HepG2 (cell line): ENCODE measurements around the gene HMCN2. TPM values are rescaled to one million over a fixed set of nuclear protein-coding genes. Genes with fewer than 3 reads are reported as not detected.

Experiments used
- ATAC-seq: fragments of 200-7000 bp; cut with Tn5 transposase; 3 replicates; pipeline ENCODE4 v1.9.1; 2020; ENCODE audit warnings: mild to moderate bottlenecking, moderate library complexity
- BruUV-seq: library from RNA; stranded (reverse); fragments of 400-500 nt; replicated peaks from 2 replicates; lab custom pipeline; 2021; lab: Mats Ljungman, UMichigan
- CTCF ChIA-PET: fragments of 300-600 bp; formaldehyde crosslinking; extraction: SDS; loops from one replicate; lab custom pipeline; 2021; ENCODE audit warnings: low total read pairs, inconsistent platforms, low intra/inter-chr PET ratio; lab: Yijun Ruan, JAX
- POLR2A ChIA-PET: fragments of 350-600 bp; sonication (Branson Sonifier 250); formaldehyde crosslinking; loops from one replicate; lab custom pipeline; 2020; ENCODE audit warnings: antibody characterized with exemption, inconsistent platforms; lab: Yijun Ruan, JAX
- DNase-seq: peaks from one replicate; pipeline ENCODE4 v3.0.0-alpha.2; 2015; ENCODE audit warnings: low spot score
- FAIRE-seq: peaks from 3 replicates; lab custom pipeline; 2011; peaks lifted over from hg19 to GRCh38; lab: Jason Lieb, UNC
- H2AFZ ChIP-seq: one replicate; pipeline ENCODE4 v1.6.1; 2011; ENCODE audit warnings: low read length, inconsistent platforms
- H3K27ac ChIP-seq: fragments of 300-600 bp; 3 replicates; pipeline ENCODE4 v1.8.0; 2011; ENCODE audit warnings: mixed run types, mild to moderate bottlenecking, mixed read lengths, low read length, inconsistent platforms; ENCODE audit not compliant: insufficient read depth; ENCODE audit errors: extremely low read length
- H3K27me3 ChIP-seq, 2 experiments: fragments of 200-600 bp in 1 of 2; 2 replicates in 1 of 2; 3 replicates in 1 of 2; pipeline versions ENCODE4 v1.6.0 to v1.8.0; 2011; ENCODE audit warnings: low read length in 2 of 2, mild to moderate bottlenecking in 2 of 2, moderate library complexity in 2 of 2, inconsistent platforms in 1 of 2; ENCODE audit not compliant: insufficient read depth in 2 of 2, control insufficient read depth in 1 of 2
- H3K36me3 ChIP-seq, 2 experiments: fragments of 200-600 bp in 1 of 2; replicated peaks in 1 of 2; 2 replicates in 1 of 2; 3 replicates in 1 of 2; pipeline versions ENCODE4 v1.5.1 to v1.8.0; 2011; ENCODE audit warnings: low read length in 2 of 2, inconsistent platforms in 1 of 2; ENCODE audit not compliant: insufficient read depth in 2 of 2, control insufficient read depth in 1 of 2
- H3K4me1 ChIP-seq: 2 replicates; pipeline ENCODE4 v1.5.1; 2012; ENCODE audit warnings: low read length, inconsistent platforms; ENCODE audit not compliant: insufficient read depth
- H3K4me2 ChIP-seq: 2 replicates; pipeline ENCODE4 v1.6.0; 2011; ENCODE audit warnings: low read depth, low read length, inconsistent platforms
- H3K4me3 ChIP-seq, 3 experiments: fragments of 200-600 bp in 1 of 3; sonication (generic), shearing (Covaris generic) in 1 of 3; replicated peaks in 1 of 3; 2 replicates each; pipeline ENCODE4 v1.5.1; 2011 to 2016; ENCODE audit warnings: low read length in 3 of 3, inconsistent platforms in 2 of 3, low read depth in 2 of 3, mild to moderate bottlenecking in 2 of 3, control low read depth in 1 of 3, mixed read lengths in 1 of 3; ENCODE audit not compliant: insufficient read depth in 1 of 3
- H3K79me2 ChIP-seq: one replicate; pipeline ENCODE4 v1.6.1; 2011; ENCODE audit warnings: low read length, inconsistent platforms; ENCODE audit not compliant: insufficient read depth
- H3K9ac ChIP-seq: 2 replicates; pipeline ENCODE4 v1.6.0; 2011; ENCODE audit warnings: mild to moderate bottlenecking, low read depth, low read length, inconsistent platforms; ENCODE audit not compliant: insufficient read depth
- H3K9me3 ChIP-seq: 2 replicates; pipeline ENCODE4 v1.5.1; 2012; ENCODE audit warnings: mild to moderate bottlenecking, low read length
- H4K20me1 ChIP-seq: 2 replicates; pipeline ENCODE4 v1.6.0; 2011; ENCODE audit warnings: inconsistent platforms, mild to moderate bottlenecking, low read length, moderate library complexity; ENCODE audit not compliant: insufficient read depth
- JARID2 ChIP-seq: sonication (generic); formaldehyde crosslinking; IDR thresholded peaks from 2 replicates; pipeline ENCODE4 v1.8.1; 2023; ENCODE audit warnings: missing genetic modification reagents, inconsistent platforms; ENCODE audit not compliant: insufficient replicate concordance
- NFYC ChIP-seq: IDR thresholded peaks from 2 replicates; pipeline ENCODE4 v1.6.1; 2016; ENCODE audit warnings: missing genetic modification reagents, missing compliant biosample characterization
- SATB2 ChIP-seq: sonication (generic); formaldehyde crosslinking; IDR thresholded peaks from 2 replicates; pipeline ENCODE4 v1.5.0; 2020; ENCODE audit warnings: missing genetic modification reagents
- SOX5 ChIP-seq: IDR thresholded peaks from 2 replicates; pipeline ENCODE4 v1.6.1; 2016; ENCODE audit warnings: borderline replicate concordance
- SP2 ChIP-seq: sonication (generic); formaldehyde crosslinking; IDR thresholded peaks from 2 replicates; pipeline ENCODE4 v1.5.1; 2020; ENCODE audit warnings: mild to moderate bottlenecking, missing genetic modification reagents
- STAT5B ChIP-seq: sonication (generic); formaldehyde crosslinking; IDR thresholded peaks from 2 replicates; pipeline ENCODE4 v1.4.0; 2020; ENCODE audit warnings: missing genetic modification reagents
- ZNF264 ChIP-seq: sonication (generic); formaldehyde crosslinking; IDR thresholded peaks from 2 replicates; pipeline ENCODE4 v1.4.0; 2020; ENCODE audit warnings: missing genetic modification reagents
- ZNF451 ChIP-seq: sonication (generic); formaldehyde crosslinking; IDR thresholded peaks from 2 replicates; pipeline ENCODE4 v1.5.0; 2020; ENCODE audit warnings: mild to moderate bottlenecking, missing genetic modification reagents
- WGBS: methylation state at CpG from one replicate; pipeline ENCODE4 v1.1.6; 2017; ENCODE audit warnings: low lambda C conversion rate; 5-methylcytosine and 5-hydroxymethylcytosine counted together
- in situ Hi-C: cut with HindIII; loops from 2 replicates; pipeline ENCODE4 v1.10.0; 2017; ENCODE audit warnings: low pct_unique_long_range_greater_than_20kb; ENCODE audit not compliant: extremely low pct_ligation_motif_present
- intact Hi-C: fragments of 100-400 bp; cut with micrococcal nuclease; formaldehyde crosslinking; loops from one replicate; pipeline ENCODE4 v1.10.0; 2022; ENCODE audit not compliant: unreplicated experiment
- polyA plus RNA-seq, 8 experiments: library from polyadenylated mRNA; depleted of rRNA in 3 of 8; stranded (reverse) in 7 of 8; unstranded in 1 of 8; fragments of >200 nt; fragmentation: Illumina TruSeq in 4 of 8; extraction: Trizol in 4 of 8; gene quantifications; 2 replicates each; pipeline versions ENCODE4 v1.2.1 to v1.2.3, GENCODE V29; 2011 to 2016; ENCODE audit warnings: low read depth in 4 of 8, missing spikeins in 1 of 8, mixed read lengths in 1 of 8; ENCODE audit not compliant: insufficient read depth in 1 of 8
- total RNA-seq, 5 experiments: library from RNA; depleted of rRNA; stranded (reverse); fragments of >200 nt; fragmentation: Illumina TruSeq; extraction: Trizol; gene quantifications; 2 replicates each; pipeline ENCODE4 v1.2.3, GENCODE V29; 2016; ENCODE audit warnings: low read depth in 1 of 5
- TF ChIP-seq, protein P1 (sequence below), 2 experiments: fragments of 450-650 bp in 1 of 2; sonication (generic) in 1 of 2; formaldehyde crosslinking; IDR thresholded peaks; 2 replicates each; pipeline versions ENCODE4 v1.5.0 to v1.8.0; 2020 to 2022; ENCODE audit warnings: mild to moderate bottlenecking in 1 of 2, missing genetic modification reagents in 1 of 2
- TF ChIP-seq, protein P2 (sequence below): conservative IDR thresholded peaks from 2 replicates; pipeline ENCODE4 v1.6.1; 2018; ENCODE audit warnings: missing genetic modification reagents

Gene HMCN2
- total and polyA plus RNA-seq, 2 of the 13 experiments (the other 11 are each of a cell fraction or from before 2014, with no cell fraction given): 0.09 TPM; not detected in 1

DNA sequence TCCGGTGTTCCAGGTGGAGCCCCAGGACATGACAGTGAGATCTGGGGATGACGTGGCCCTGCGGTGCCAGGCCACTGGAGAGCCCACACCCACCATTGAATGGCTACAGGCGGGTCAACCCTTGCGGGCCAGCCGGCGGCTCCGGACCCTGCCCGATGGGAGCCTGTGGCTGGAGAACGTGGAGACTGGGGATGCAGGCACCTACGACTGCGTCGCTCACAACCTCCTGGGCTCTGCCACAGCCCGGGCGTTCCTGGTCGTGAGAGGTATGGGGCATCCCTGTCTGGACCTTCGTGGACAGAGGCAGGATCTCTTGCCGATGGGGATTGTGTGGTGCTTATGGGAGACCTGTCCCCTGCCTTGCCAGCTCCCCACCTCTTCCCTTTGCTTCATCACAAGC, 153.2 kb downstream of the HMCN2 start:
- Histone ChIP-seq H3K4me3 (no peak overlapping the region), H3K9me3 (no peaks in the 10 kb centered on the region), H3K79me2 (no peaks in the 10 kb centered on the region), H3K36me3 (no peaks in the 10 kb centered on the region), H2AFZ (no peak overlapping the region), H3K27ac (no peak overlapping the region), H3K4me1 (no peaks in the 10 kb centered on the region), H3K4me2 (no peak overlapping the region), H3K27me3 (peaks cover 4 to 32% of the 10 kb centered on the region in 2 experiments; a peak in 4 of 5 replicates), H4K20me1 (no peaks in the 10 kb centered on the region), H3K9ac (no peak overlapping the region)
- in situ Hi-C loops (no loop called here), intact Hi-C loops (no loop called here)
- CTCF ChIA-PET: no interaction called here
- ATAC-seq: no peak
- no peak for DNase-seq
- BruUV-seq: no TSS peak
- 61% methylated on average over 16 of the region's 18 CpGs for WGBS
- POLR2A ChIA-PET: no interaction called here
- TF ChIP-seq JARID2 (no peak), STAT5B (CRISPR knock-in tag) (no peak), SOX5 (CRISPR knock-in tag) (no peak)
- TF ChIP-seq, protein P1, sequence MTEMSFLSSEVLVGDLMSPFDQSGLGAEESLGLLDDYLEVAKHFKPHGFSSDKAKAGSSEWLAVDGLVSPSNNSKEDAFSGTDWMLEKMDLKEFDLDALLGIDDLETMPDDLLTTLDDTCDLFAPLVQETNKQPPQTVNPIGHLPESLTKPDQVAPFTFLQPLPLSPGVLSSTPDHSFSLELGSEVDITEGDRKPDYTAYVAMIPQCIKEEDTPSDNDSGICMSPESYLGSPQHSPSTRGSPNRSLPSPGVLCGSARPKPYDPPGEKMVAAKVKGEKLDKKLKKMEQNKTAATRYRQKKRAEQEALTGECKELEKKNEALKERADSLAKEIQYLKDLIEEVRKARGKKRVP (CRISPR knock-in tag; IDR thresholded peaks at IDR 0.05): no peak
- FAIRE-seq: no peak

DNA sequence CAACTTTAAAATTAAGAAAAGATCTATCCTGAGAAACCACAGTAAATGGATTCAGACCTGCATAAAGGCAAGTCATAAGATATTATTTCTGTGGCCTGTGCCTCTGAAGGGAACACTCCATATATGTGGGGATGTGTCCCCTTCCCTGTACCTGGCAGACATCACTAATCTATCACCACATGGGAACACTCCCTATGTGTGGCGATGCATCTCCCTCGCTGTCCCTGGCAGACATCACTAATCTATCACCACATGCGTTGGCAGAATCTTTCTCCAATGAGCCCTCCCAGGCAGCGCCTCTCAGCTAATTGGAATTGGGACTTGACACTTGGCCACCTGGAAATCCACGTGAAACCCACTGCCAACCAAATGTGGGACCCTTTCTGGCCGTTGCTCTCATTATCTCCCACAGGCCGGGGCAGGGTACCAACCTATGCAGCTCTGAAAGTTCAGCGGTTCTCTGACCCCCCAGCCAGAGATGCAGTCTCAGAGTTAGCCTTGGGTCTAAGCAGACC, 154.0 kb downstream of the HMCN2 start:
- in situ Hi-C loops: no loop called here
- intact Hi-C loops: no loop called here
- ChIA-PET POLR2A (no interaction called here), CTCF (no interaction called here)
- Histone ChIP-seq H3K27me3 (peaks cover 4 to 32% of the 10 kb centered on the region in 2 experiments; a peak in 4 of 5 replicates), H3K36me3 (no peaks in the 10 kb centered on the region), H3K9ac (no peak overlapping the region), H3K4me2 (no peak overlapping the region), H3K4me1 (peaks cover 3% of the 10 kb centered on the region), H2AFZ (no peak overlapping the region), H3K27ac (no peak overlapping the region), H4K20me1 (no peaks in the 10 kb centered on the region), H3K9me3 (no peaks in the 10 kb centered on the region), H3K79me2 (no peaks in the 10 kb centered on the region), H3K4me3 (no peak overlapping the region)
- DNase-seq (no peak), FAIRE-seq (no peak), ATAC-seq (no peak)
- TF ChIP-seq ZNF451 (CRISPR knock-in tag): no peak
- TF ChIP-seq ZNF264 (CRISPR knock-in tag): no peak
- no peak for TF ChIP-seq NFYC (CRISPR knock-in tag)
- no peak for TF ChIP-seq SATB2 (CRISPR knock-in tag)
- no peak for TF ChIP-seq SP2 (CRISPR knock-in tag)
- TF ChIP-seq, protein P2, sequence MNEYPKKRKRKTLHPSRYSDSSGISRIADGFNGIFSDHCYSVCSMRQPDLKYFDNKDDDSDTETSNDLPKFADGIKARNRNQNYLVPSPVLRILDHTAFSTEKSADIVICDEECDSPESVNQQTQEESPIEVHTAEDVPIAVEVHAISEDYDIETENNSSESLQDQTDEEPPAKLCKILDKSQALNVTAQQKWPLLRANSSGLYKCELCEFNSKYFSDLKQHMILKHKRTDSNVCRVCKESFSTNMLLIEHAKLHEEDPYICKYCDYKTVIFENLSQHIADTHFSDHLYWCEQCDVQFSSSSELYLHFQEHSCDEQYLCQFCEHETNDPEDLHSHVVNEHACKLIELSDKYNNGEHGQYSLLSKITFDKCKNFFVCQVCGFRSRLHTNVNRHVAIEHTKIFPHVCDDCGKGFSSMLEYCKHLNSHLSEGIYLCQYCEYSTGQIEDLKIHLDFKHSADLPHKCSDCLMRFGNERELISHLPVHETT (CRISPR knock-in tag): no peak
- no TSS peak for BruUV-seq
- WGBS: 48% methylated on average over 8 of the region's 8 CpGs
